Spleen (tissue), 7 donors: ENCODE measurements around the gene BAIAP2L2.

Experiments used
- POLR2A ChIP-seq, 3 donors: fragments of 450-650 bp; IDR thresholded peaks; one replicate each; pipeline ENCODE4 v1.5.1; 2017; ENCODE audit warnings: antibody characterized with exemption in 3 of 3, mild to moderate bottlenecking in 1 of 3
- TF ChIP-seq, protein P1 (sequence below), 11 experiments: fragments of 200-600 bp in 7 of 11; fragments of 450-650 bp in 4 of 11; sonication (generic) in 4 of 11; IDR thresholded peaks in 8 of 11; conservative IDR thresholded peaks in 3 of 11; 1 replicate in 7 of 11; 2 replicates in 4 of 11; pipeline versions ENCODE4 v1.4.0 to v1.8.0; 2016 to 2021; ENCODE audit warnings: antibody characterized with exemption in 11 of 11, inconsistent platforms in 4 of 11, mild to moderate bottlenecking in 1 of 11
- donor health status: DM: no; HTN: no; CAD: no; lungs with moderate emphysema.
- donor health status: DM: no; HTN: no; CAD: no.
- donor health status: DM: no; HTN: no; CAD: no.

DNA sequence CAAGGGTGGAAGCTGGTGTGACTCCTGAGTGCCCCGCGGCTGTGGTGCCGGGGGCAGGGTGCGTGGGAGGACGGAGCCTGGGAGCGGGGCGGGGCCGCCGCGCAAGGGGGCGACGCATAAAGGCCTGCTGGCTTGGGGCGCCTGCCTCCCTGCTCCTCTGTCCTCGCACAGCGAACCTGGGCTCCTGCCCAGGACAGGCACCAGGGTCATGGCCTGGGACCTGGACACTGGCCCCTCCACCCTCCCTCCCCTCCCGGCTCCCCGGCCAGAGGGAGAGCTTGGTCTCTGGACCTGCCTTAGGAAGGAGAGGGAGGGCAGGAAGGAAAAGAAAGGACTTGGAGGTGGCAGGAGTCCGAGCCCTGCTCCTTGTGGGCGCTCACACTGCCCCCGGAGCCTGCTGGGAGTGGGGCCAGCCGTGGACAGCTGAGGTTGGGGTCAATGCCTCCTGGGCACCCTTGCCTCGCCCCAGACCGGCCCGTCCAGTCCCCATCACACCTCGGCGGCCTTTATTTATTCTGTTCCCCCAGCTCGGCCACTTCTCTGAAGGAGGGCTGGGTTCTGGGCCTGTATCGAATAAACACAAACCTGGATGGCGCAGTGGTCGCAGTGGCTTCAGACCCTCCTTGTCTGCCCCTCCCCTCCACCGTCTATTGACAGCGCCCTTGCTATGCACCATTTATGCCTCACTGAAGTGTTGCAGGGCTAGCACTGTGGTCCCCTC, 35.2 kb downstream of the BAIAP2L2 start:
- TF ChIP-seq, protein P1, sequence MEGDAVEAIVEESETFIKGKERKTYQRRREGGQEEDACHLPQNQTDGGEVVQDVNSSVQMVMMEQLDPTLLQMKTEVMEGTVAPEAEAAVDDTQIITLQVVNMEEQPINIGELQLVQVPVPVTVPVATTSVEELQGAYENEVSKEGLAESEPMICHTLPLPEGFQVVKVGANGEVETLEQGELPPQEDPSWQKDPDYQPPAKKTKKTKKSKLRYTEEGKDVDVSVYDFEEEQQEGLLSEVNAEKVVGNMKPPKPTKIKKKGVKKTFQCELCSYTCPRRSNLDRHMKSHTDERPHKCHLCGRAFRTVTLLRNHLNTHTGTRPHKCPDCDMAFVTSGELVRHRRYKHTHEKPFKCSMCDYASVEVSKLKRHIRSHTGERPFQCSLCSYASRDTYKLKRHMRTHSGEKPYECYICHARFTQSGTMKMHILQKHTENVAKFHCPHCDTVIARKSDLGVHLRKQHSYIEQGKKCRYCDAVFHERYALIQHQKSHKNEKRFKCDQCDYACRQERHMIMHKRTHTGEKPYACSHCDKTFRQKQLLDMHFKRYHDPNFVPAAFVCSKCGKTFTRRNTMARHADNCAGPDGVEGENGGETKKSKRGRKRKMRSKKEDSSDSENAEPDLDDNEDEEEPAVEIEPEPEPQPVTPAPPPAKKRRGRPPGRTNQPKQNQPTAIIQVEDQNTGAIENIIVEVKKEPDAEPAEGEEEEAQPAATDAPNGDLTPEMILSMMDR (IDR thresholded peaks at IDR 0.05 in 8 of 11, conservative IDR thresholded peaks at IDR 0.05 in 3 of 11), result no peak
- no peak for TF ChIP-seq POLR2A (IDR thresholded peaks at IDR 0.05)
